Ascending aorta (tissue), 2 donors: ENCODE measurements around the gene EYA3. TPM values are rescaled to one million over a fixed set of nuclear protein-coding genes. Genes with fewer than 3 reads are reported as not detected.

Experiments used
- DNase-seq, 2 donors: peaks; one replicate each; pipeline ENCODE4 v3.0.0-alpha.2; 2019; ENCODE audit warnings: low spot score in 2 of 2
- H3K27ac ChIP-seq, 2 donors: fragments of 200-600 bp; sonication (generic); one replicate each; pipeline ENCODE4 v1.5.1; 2016 to 2017; ENCODE audit warnings: mild to moderate bottlenecking in 1 of 2
- H3K27me3 ChIP-seq: fragments of 200-600 bp; sonication (generic); one replicate; pipeline ENCODE4 v1.5.1; 2017
- H3K36me3 ChIP-seq, 2 donors: fragments of 200-600 bp; sonication (generic); one replicate each; pipeline ENCODE4 v1.5.1; 2016
- H3K4me1 ChIP-seq, 2 donors: fragments of 200-600 bp; sonication (generic); one replicate each; pipeline ENCODE4 v1.5.1; 2016 to 2017; ENCODE audit warnings: mild to moderate bottlenecking in 1 of 2
- H3K4me3 ChIP-seq, 2 donors: fragments of 200-600 bp; sonication (generic); one replicate each; pipeline ENCODE4 v1.5.1; 2016 to 2017; ENCODE audit warnings: mild to moderate bottlenecking in 1 of 2
- H3K9me3 ChIP-seq, 2 donors: fragments of 200-600 bp; sonication (generic); one replicate each; pipeline ENCODE4 v1.5.1; 2016
- CTCF ChIP-seq, 3 experiments: fragments of 200-600 bp in 2 of 3; fragments of 450-650 bp in 1 of 3; sonication (generic) in 2 of 3; IDR thresholded peaks; one replicate each; pipeline ENCODE4 v1.5.1; 2016 to 2019; ENCODE audit warnings: antibody characterized with exemption in 3 of 3, mild to moderate bottlenecking in 1 of 3, moderate library complexity in 1 of 3
- intact Hi-C: fragments of 100-400 bp; cut with DNase I; formaldehyde crosslinking; loops from one replicate; pipeline ENCODE4 v1.15.1; 2023
- total RNA-seq: library from RNA; depleted of rRNA; stranded (reverse); fragments of >200 nt; gene quantifications from one replicate; pipeline ENCODE4 v1.1.0, GENCODE V29; 2016

Gene EYA3
- total RNA-seq, 1 donor from 2014 or later, result 52.6 TPM

DNA sequence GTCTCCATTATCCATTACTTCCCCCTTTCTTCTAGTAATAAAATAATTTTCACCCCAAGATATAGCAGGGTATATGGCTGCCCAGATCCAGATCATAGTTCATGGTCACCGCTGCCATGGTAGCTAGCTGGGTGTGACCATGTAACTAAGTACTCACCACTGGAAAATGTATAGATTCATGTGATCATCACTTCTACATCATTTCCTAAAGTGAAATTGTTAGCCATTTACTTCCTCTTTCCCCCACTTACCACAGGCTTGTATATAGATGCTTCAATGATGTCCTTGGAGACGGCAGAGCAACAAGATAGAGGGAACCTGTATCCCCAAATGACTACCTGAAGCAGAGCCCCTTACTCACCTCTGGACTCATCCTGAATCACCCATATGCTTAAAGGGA, 22.7 kb upstream of the EYA3 start:
- H3K27ac ChIP-seq, result no peak overlapping the region
- intact Hi-C loops, result no loop called here
- no peaks in the 10 kb centered on the region for H3K9me3 ChIP-seq
- DNase-seq, result no peak
- H3K36me3 ChIP-seq, result no peaks in the 10 kb centered on the region
- H3K4me1 ChIP-seq, result no peaks in the 10 kb centered on the region
- TF ChIP-seq CTCF (IDR thresholded peaks at IDR 0.05), result no peak
- no peaks in the 10 kb centered on the region for H3K27me3 ChIP-seq
- H3K4me3 ChIP-seq, result no peak overlapping the region

- TF ChIP-seq CTCF (IDR thresholded peaks at IDR 0.05), result no peak
- Histone ChIP-seq H3K36me3 (no peaks in the 10 kb centered on the region), H3K9me3 (no peaks in the 10 kb centered on the region), H3K27me3 (no peaks in the 10 kb centered on the region), H3K4me3 (no peak overlapping the region), H3K4me1 (no peaks in the 10 kb centered on the region), H3K27ac (no peak overlapping the region)
- intact Hi-C loops, result no loop called here
- peak in 1 of 2 donors; percentile 13 for DNase-seq
These were observed 22.1 kb upstream of the EYA3 start for GRCh38 chr1:28110555-28110954.

GRCh38 chr1:28109639-28110038, 21.2 kb upstream of the EYA3 start:
- DNase-seq, result peak in 1 of 2 donors; percentile 12
- Histone ChIP-seq H3K4me3 (no peak overlapping the region), H3K27ac (no peak overlapping the region), H3K4me1 (peaks cover 0 to 1% of the 10 kb centered on the region in 2 donors), H3K9me3 (no peaks in the 10 kb centered on the region), H3K36me3 (no peaks in the 10 kb centered on the region), H3K27me3 (no peaks in the 10 kb centered on the region)
- no peak for TF ChIP-seq CTCF (IDR thresholded peaks at IDR 0.05)
- intact Hi-C loops, result no loop called here

- intact Hi-C loops, result no loop called here
- TF ChIP-seq CTCF (IDR thresholded peaks at IDR 0.05), result no peak
These were observed 19.6 kb upstream of the EYA3 start for GRCh38 chr1:28108001-28108400.

DNA sequence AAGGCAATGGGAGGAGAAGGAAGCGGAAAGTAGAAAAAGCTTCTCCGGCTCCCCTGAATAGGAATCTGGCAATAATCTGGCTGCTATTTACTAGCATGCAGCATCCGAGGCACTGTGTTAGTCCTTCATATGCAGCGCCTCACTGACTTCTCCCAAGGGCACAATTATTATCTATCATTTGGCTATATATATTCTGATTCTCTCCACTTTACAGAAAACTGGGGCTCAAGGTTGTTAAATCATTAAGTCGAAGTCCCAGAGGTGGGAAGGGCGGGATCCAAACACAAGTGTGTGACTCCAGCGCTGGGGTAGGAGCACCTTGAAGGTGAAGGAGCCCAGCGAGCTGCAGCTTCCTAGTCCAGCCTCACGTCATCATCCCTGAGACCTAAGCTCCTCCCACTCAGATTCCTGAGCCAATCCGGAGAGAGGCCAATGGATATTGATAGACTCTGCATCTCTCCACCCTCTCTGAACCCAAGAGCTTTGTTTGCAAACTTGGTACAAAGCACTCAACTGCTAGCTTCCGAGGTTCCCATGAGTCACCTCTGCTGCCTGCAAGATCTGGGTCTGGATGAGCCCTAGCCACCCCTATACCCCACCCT, 16.6 kb upstream of the EYA3 start:
- H3K4me3 ChIP-seq, result peak overlapping the region; percentile 44 to 55
- peak overlapping the region in 1 of 2 donors; percentile 30 for H3K27ac ChIP-seq
- intact Hi-C loops, result no loop called here

More at GRCh38 chr1:28108001-28108400, 19.6 kb upstream of the EYA3 start:
- no peak overlapping the region for H3K27ac ChIP-seq
- no peaks in the 10 kb centered on the region for H3K36me3 ChIP-seq
- H3K4me3 ChIP-seq, result no peak overlapping the region
- no peaks in the 10 kb centered on the region for H3K9me3 ChIP-seq
- DNase-seq, result peak in 1 of 2 donors; percentile 41
- H3K4me1 ChIP-seq, result peaks cover 0 to 4% of the 10 kb centered on the region in 2 donors
- H3K27me3 ChIP-seq, result no peaks in the 10 kb centered on the region

More for the DNA sequence above, 16.6 kb upstream of the EYA3 start:
- H3K36me3 ChIP-seq, result no peaks in the 10 kb centered on the region
- peaks cover 0 to 4% of the 10 kb centered on the region in 2 donors for H3K4me1 ChIP-seq
- no peak for TF ChIP-seq CTCF (IDR thresholded peaks at IDR 0.05)
- DNase-seq, result peak in 1 of 2 donors; percentile 61
- no peaks in the 10 kb centered on the region for H3K9me3 ChIP-seq
- H3K27me3 ChIP-seq, result no peaks in the 10 kb centered on the region
